HL-60 (cell line): ENCODE measurements around the gene SEPTIN10.

Source experiments
- CTCF ChIP-seq: IDR thresholded peaks from one replicate; pipeline ENCODE4 v1.5.1; 2011; ENCODE audit warnings: low read length, control low read depth, inconsistent platforms; ENCODE audit not compliant: insufficient read depth
- GABPA ChIP-seq: IDR thresholded peaks from 2 replicates; pipeline ENCODE4 v1.6.1; 2012; ENCODE audit warnings: low read depth
- POLR2AphosphoS5 ChIP-seq: IDR thresholded peaks from 2 replicates; pipeline ENCODE4 v1.6.1; 2012; ENCODE audit warnings: low read depth
- SPI1 ChIP-seq: IDR thresholded peaks from 2 replicates; pipeline ENCODE4 v1.6.1; 2012; ENCODE audit warnings: low read depth, mild to moderate bottlenecking, borderline replicate concordance
- TF ChIP-seq, protein P1 (sequence below): IDR thresholded peaks from 2 replicates; pipeline ENCODE4 v1.6.1; 2012; ENCODE audit warnings: low read depth; ENCODE audit not compliant: insufficient replicate concordance

- TF ChIP-seq CTCF, result no peak
- no peak for TF ChIP-seq POLR2AphosphoS5
- TF ChIP-seq, protein P1, sequence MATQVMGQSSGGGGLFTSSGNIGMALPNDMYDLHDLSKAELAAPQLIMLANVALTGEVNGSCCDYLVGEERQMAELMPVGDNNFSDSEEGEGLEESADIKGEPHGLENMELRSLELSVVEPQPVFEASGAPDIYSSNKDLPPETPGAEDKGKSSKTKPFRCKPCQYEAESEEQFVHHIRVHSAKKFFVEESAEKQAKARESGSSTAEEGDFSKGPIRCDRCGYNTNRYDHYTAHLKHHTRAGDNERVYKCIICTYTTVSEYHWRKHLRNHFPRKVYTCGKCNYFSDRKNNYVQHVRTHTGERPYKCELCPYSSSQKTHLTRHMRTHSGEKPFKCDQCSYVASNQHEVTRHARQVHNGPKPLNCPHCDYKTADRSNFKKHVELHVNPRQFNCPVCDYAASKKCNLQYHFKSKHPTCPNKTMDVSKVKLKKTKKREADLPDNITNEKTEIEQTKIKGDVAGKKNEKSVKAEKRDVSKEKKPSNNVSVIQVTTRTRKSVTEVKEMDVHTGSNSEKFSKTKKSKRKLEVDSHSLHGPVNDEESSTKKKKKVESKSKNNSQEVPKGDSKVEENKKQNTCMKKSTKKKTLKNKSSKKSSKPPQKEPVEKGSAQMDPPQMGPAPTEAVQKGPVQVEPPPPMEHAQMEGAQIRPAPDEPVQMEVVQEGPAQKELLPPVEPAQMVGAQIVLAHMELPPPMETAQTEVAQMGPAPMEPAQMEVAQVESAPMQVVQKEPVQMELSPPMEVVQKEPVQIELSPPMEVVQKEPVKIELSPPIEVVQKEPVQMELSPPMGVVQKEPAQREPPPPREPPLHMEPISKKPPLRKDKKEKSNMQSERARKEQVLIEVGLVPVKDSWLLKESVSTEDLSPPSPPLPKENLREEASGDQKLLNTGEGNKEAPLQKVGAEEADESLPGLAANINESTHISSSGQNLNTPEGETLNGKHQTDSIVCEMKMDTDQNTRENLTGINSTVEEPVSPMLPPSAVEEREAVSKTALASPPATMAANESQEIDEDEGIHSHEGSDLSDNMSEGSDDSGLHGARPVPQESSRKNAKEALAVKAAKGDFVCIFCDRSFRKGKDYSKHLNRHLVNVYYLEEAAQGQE, result no peak
- TF ChIP-seq GABPA, result no peak
- TF ChIP-seq SPI1, result no peak
These were observed 18.5 kb upstream of the SEPTIN10 start for GRCh38 chr2:109632158-109632789.
